GM12873 (cell line): ENCODE measurements around the gene TMEM81.

ENCODE experiments used
- CTCF ChIP-seq: IDR thresholded peaks from 2 replicates; pipeline ENCODE4 v1.5.1; 2012; ENCODE audit warnings: low read depth, mild to moderate bottlenecking, moderate library complexity, low read length, control low read depth; ENCODE audit not compliant: insufficient read depth; ENCODE audit errors: missing control alignments

TMEM81 gene

DNA sequence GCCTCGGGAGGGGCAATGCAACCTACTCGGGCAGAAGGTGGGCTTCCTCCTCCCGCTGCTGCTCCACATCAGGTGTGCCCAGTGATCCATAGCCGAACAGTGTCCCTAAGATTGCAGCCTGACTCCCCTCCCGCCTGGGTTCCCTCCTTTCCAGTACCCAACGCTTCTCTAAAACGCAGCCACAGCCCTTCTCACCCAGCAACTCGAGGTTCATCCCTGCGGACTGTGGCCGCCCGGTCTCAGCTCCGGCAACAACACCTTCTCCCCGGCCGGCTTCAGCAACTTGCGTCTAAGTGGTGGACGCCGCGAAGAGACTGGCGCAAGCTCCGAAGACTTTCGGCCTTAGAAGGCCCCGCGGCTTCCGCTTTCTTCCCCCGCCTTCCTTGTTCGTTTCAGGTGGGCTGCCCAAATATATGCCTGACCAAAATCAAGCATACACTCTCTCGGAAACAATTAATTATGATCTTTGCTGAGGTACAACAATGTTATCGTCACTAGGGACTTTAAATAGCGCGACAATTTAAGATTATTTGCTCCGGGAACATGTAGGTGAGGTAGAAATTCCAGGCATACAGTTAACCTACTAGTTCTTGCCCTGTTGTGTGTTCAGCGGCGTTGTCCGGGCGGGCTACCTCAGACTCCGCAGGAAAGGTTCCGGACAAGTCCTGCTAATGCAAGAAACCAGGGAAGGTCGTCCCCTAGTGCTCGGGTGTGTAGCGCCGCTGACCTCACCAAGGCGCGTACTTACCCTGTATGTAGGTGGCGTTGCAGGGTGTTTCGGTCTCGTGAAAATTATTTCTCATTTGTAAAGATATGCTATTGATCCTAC is 37.6 kb upstream of the TMEM81 start, which contains the start of gene RBBP5:
RBBP5 (minus strand) TSS at position 319 of the 829 bp plus-strand sequence; CDS start at position 214, 105 bp downstream.
- peak; percentile 81 for TF ChIP-seq CTCF

DNA sequence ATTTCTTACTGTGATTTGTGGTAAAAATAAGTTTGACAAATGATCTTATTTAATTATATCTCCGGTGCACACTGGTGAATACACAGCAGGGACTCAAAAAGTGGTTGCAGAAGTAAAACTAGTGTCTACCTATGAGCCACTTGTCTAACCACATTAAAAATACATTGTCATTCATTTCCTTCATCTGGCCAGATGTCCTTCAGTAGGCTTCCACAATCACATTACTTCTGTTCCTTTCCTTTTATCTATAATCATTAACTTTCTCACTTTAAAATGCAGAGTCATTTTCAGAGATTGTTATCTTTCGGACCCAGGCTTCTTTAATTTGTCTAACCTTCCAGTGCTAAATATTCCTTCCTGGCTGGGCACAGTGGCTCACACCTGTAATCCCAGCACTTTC is 34.5 kb upstream of the TMEM81 start:
- no peak for TF ChIP-seq CTCF

- no peak for TF ChIP-seq CTCF
Observed at GRCh38 chr1:205111354-205111753, 27.1 kb upstream of the TMEM81 start.

- no peak for TF ChIP-seq CTCF
Observed at GRCh38 chr1:205109711-205110110, 25.5 kb upstream of the TMEM81 start.

GRCh38 chr1:205109269-205109668 is 25.0 kb upstream of the TMEM81 start:
- TF ChIP-seq CTCF, result no peak

GRCh38 chr1:205108464-205108863 is 24.2 kb upstream of the TMEM81 start:
- TF ChIP-seq CTCF, result no peak

DNA sequence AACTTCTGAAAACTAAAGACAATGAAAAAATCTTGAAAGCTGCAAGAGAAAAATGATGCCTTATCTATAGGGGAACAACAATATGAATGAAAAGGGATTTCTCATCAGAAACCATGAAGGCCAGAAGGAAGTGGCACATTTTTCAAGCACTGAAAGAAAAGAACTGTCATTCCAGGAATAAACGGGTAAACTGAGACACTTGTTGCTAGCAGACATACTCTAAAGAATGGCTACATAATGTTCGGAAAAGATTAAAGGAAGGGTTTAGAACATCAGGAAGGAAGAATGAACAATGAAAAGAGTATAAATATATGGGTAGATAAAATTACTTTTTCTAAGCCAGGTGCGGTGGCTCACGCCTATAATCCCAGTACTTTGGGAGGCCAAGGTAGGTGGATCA is 23.1 kb upstream of the TMEM81 start:
- TF ChIP-seq CTCF, result no peak
